Stimulated activated CD8-positive, alpha-beta memory T cell treated with anti-CD3 and anti-CD28 coated beads, Interleukin-12 subunit alpha, Interleukin-12 subunit beta, amount 100 ng/mL, for 24 hours (primary cell): Measurements from ENCODE around the gene KIAA1191.
"Not testable (repeated sequence)": the region's sequence is repeated elsewhere in the genome, so short reads cannot be mapped to it uniquely, and the experiment has no call there.

Experiments
- DNase-seq: peaks from one replicate; pipeline ENCODE4 v3.0.0-alpha.2; 2020; ENCODE audit errors: extremely low read depth

Gene KIAA1191, protein sequence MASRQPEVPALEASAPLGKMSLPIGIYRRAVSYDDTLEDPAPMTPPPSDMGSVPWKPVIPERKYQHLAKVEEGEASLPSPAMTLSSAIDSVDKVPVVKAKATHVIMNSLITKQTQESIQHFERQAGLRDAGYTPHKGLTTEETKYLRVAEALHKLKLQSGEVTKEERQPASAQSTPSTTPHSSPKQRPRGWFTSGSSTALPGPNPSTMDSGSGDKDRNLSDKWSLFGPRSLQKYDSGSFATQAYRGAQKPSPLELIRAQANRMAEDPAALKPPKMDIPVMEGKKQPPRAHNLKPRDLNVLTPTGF

DNA sequence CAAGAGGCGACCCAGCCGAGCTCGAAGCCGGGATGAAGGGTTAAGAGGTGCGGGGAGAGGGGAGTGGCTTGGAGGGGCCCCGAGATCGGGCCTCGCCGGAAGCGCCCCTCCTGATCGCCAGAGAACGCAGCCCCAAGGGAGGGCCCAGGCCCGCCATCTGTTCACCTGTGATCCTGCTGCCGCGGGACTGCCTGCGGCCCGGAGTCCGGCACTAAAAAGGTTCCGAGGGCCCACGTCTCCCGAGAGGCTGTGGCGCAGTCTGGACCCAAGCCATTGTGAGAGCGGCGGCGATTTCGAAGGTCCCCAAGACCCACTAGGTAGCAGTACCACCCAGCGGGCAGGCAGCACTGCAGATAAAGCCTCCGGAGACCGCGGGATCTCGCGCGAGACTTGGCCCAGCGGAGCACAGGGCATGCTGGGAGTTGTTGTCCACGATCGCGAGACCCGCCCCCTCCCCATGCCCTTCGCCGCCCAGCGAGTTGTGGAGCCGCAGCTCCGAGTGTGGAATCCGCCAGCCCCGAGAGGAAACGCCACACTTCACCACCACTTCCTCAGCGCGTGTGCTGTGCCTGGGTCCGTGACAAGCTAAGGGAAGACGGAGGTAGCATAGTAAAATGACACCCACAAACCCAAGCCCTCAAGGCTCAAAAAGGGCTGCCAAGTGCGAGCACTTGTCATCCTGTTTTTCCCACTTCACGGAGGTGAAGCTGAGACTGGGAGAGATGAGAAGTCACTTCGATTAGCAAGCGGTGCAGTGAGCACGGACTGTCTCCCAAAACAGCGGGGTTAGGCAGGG lies at the start of gene KIAA1191:
KIAA1191 (minus strand) TSS at position 328 of the 796 bp plus-strand sequence. CDS start 2,256 bp downstream, outside the sequence.
- peak; percentile 83 for DNase-seq

GRCh38 chr5:176410486-176411180 lies 49.1 kb upstream of the KIAA1191 start:
- no peak for DNase-seq

DNA sequence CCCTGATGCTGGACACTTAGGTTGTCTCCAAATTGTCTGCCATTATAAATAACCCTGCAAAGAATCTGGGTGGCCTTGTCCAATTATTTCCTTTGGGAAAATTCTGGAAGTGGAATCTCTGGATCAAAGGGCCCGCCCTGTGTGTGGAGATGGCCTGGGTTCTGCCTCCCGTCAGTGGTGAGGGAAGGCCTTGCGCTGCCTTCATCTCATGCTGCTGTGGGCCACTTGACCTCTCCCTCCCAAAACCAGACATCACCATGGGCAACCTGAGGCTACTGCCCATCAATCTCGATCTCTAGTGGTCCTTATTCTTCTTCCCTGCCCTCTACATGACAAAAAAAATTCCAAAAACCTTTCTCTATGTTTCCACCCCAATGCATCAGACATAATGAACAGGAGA lies 48.2 kb upstream of the KIAA1191 start:
- DNase-seq = no peak

DNA sequence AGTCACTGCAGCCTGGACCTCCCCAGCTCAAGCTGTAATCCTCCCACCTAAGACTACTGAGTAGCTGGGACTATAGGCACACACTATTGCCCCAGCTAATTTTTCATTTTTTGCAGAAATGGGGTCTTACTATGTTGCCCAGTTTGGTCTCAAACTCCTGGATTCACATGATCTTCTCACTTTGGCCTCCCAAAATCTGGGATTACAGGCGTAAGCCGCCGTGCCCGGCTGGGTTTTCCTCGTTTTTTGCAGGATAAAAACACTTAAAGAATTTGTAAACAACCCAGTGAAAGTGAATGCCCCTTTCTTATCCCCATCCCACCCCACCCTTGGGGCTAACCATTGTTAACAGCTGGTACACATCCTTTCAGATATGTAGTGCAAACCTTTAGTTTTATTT lies 47.0 kb upstream of the KIAA1191 start:
- no peak for DNase-seq

DNA sequence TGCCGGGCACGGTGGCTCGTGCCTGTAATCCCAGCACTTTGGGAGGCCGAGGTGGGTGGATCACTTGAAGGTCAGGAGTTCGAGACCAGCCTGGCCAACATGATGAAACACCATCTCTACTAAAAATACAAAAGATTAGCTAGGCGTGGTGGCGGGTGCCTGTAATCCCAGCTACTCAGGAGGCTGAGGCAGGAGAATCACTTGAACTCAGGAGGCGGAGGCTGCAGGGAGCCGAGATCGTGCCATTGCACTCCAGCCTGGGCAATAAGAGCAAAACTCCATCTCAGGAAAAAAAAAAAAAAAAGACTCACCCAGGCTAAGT lies 46.6 kb upstream of the KIAA1191 start:
- not testable (repeated sequence) for DNase-seq

GRCh38 chr5:176407456-176408251 lies 46.1 kb upstream of the KIAA1191 start:
- DNase-seq = no peak

GRCh38 chr5:176406436-176407052 lies 45.0 kb upstream of the KIAA1191 start:
- DNase-seq = no peak

- DNase-seq = no peak
Measured at GRCh38 chr5:176405656-176406435, 44.3 kb upstream of the KIAA1191 start.

GRCh38 chr5:176401281-176402205 lies 40.0 kb upstream of the KIAA1191 start:
- DNase-seq = no peak

DNA sequence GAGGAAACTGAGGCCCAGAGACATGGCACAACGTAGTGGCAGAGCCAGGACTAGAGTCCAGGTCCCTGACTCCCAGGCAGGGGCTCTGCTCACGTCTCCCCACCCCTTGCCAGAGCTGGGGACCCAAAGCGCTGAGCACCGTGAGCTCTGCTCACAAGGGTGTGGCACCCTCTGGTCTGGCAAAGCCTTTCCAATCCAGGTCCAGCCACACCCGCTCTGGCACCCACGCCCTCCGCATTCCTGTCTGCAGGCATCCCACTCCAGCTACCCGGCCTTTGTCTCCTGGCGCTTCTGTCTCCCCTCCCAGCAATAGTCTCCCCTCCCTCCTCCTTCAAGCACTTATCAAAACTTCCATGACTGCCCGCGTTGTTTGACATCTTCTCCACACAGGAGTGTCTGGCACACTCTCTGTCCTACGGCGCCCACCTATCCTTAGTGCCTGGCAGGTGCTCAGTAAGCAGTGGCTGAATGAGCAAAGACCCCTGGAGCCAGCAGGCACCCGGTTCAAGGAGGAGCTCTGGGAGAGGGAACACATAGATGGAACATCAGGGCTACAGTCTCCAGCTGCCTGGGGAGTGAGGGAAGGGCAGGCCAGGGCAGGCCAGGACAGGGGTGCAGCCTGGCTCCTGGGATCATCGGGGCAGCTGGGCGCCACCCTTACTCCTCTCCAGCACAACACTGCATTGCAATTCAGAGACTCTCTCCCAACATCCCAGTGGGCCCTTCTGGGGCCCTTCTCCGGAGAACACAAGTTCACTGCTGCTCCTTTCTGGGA lies 39.0 kb upstream of the KIAA1191 start:
- DNase-seq = no peak

DNA sequence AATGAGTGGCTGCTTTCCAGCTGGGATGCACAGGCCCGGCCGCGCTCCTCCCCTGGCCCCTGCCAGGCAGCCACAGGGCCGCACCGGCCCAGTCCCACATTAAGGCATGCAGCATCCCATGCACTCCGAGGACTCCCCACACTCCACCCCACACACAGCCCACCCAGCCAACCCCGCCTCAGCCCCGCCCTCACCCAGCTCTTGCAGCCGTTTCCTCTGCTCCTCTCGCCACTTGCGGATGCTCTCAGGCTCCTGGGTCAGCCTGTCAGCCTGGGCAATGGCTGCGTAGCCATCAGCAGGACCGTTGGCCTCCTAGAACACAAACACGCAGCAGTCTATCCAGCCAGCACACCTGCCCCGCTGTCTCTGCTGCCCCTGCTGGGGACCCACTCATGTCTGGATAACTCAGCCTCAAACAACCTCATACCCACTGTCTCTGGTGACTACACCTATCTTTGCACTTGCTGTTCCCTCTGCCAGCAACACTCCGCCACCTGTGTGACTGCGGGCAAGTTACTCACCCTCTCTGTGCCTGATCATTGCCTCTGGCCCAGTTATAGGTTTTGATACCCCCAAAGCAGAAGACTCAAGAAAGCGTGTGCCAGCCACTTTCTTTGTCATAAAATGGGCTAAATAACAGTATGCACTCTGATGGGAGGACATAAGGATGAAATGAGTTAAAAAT lies 36.3 kb upstream of the KIAA1191 start:
- no peak for DNase-seq

DNA sequence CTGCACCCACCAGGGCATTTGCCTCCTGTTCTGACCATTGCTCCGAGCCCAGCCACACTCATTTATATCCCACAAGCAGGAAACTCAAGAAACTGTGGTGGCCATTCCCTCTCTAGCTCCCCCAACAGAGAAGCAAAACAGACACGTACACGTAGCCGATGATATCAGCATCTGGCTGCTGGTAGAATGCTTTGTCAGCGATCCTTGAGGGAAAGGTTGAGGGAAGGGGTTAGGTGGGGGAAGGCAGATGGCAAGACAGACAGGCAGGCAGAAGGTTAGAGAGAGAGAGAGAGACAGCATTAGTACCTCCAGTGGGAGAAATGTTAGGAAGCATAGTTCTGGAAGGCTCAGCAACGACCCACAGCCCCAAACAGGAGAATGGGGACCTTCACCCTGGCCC lies 34.8 kb upstream of the KIAA1191 start:
- no peak for DNase-seq

- DNase-seq = no peak
Measured at GRCh38 chr5:176394881-176395675, 33.5 kb upstream of the KIAA1191 start.

DNA sequence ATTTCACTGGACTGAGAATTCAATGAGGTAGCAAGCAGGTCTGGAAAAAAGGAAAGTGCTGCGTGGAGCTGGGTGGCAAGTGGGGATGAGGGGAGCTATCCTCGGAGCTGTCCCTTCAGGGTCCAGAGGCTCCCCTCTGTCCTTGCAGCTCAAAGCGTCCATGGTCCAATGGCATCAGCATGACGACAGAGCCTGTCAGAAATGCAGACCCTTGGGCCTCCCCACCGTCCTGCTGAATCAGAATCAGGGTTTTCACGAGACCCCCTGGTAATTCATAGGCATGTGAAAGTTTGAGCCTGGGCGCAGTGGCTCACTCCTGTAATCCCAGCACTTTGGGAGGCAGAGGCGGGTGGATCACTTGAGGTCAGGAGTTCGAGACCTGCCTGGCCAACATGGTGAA lies 32.5 kb upstream of the KIAA1191 start:
- DNase-seq = no peak

DNA sequence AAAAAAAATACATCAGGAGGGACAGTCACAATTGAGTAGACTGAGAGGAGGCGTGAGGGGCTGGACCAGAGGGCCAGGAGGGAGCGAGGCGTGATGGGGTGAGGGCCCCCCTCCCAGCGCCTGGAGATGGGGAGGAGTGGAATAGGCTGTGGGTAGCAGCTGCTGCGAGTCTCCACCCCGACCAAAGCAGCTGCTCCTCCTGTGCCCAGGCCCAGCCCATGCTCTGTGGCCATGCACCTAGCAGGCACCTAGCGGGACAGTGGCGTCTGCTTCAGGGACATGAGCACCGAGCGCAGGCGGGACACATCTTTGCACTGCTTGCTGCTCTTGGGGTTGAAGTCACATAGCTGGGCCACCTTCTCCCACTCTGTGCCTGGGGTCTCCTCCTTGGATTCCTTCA lies 31.0 kb upstream of the KIAA1191 start:
- DNase-seq = no peak

GRCh38 chr5:176391999-176392398 lies 30.4 kb upstream of the KIAA1191 start:
- DNase-seq = no peak

GRCh38 chr5:176391479-176391878 lies 29.9 kb upstream of the KIAA1191 start:
- no peak for DNase-seq
